SK-N-SH (cell line): ENCODE data around the gene CASZ1. TPM values are rescaled to one million over a fixed set of nuclear protein-coding genes. Genes with fewer than 3 reads are reported as not detected.
A peak's percentile ranks its signal among the peaks of the same experiment; 100 is the strongest.

Experiments used
- CTCF ChIA-PET: fragments of 300-600, 350-600 bp; formaldehyde crosslinking; extraction: SDS; loops from one replicate; lab custom pipeline; 2021; lab: Yijun Ruan, JAX
- POLR2A ChIA-PET: fragments of 350-600 bp; sonication (Branson Sonifier 250); formaldehyde crosslinking; extraction: SDS; loops from one replicate; lab custom pipeline; 2020; ENCODE audit warnings: antibody characterized with exemption, inconsistent platforms; lab: Yijun Ruan, JAX
- DNase-seq: peaks from one replicate; pipeline ENCODE4 v3.0.0; 2012
- H2AFZ ChIP-seq: fragments of 200-600 bp; sonication (generic); 2 replicates; pipeline ENCODE4 v1.8.1; 2016; ENCODE audit warnings: antibody characterized with exemption, mild to moderate bottlenecking, low read depth
- H3F3A ChIP-seq: fragments of 200-600 bp; sonication (generic); replicated peaks from 2 replicates; pipeline ENCODE3; 2016; ENCODE audit warnings: antibody characterized with exemption, mild to moderate bottlenecking; ENCODE audit not compliant: insufficient read depth
- H3K27ac ChIP-seq, 2 experiments: fragments of 200-500 bp in 1 of 2; fragments of 200-600 bp in 1 of 2; sonication (Bioruptor generic) in 1 of 2; sonication (generic), shearing (Covaris generic) in 1 of 2; 2 replicates each; pipeline versions ENCODE4 v1.5.1 to v1.6.1; 2014 to 2016; ENCODE audit warnings: low read depth in 2 of 2, inconsistent platforms in 1 of 2, low read length in 1 of 2, mild to moderate bottlenecking in 1 of 2, mixed read lengths in 1 of 2
- H3K27me3 ChIP-seq: fragments of 200-600 bp; sonication (generic), shearing (Covaris generic); 2 replicates; pipeline ENCODE4 v1.6.1; 2016; ENCODE audit warnings: mixed run types; ENCODE audit not compliant: insufficient read depth
- H3K36me3 ChIP-seq, 2 experiments: fragments of 200-500 bp in 1 of 2; fragments of 200-600 bp in 1 of 2; sonication (Bioruptor generic) in 1 of 2; sonication (generic) in 1 of 2; replicated peaks in 1 of 2; 2 replicates each; pipeline versions ENCODE3 to v1.5.1; 2014 to 2016; ENCODE audit warnings: low read length in 1 of 2, mild to moderate bottlenecking in 1 of 2; ENCODE audit not compliant: insufficient read depth in 2 of 2, control insufficient read depth in 1 of 2
- H3K4me1 ChIP-seq, 2 experiments: fragments of 200-500 bp in 1 of 2; fragments of 200-600 bp in 1 of 2; sonication (Bioruptor generic) in 1 of 2; sonication (generic), shearing (Covaris generic) in 1 of 2; 2 replicates each; pipeline versions ENCODE4 v1.5.1 to v1.6.1; 2014 to 2016; ENCODE audit warnings: low read depth in 1 of 2, low read length in 1 of 2, mixed run types in 1 of 2; ENCODE audit not compliant: insufficient read depth in 2 of 2, control insufficient read depth in 1 of 2
- H3K4me2 ChIP-seq: fragments of 200-600 bp; sonication (generic), shearing (Covaris generic); 2 replicates; pipeline ENCODE4 v1.6.1; 2017; ENCODE audit warnings: mixed run types
- H3K4me3 ChIP-seq, 2 experiments: fragments of 200-500 bp in 1 of 2; fragments of 200-600 bp in 1 of 2; sonication (Bioruptor generic) in 1 of 2; sonication (generic), shearing (Covaris generic) in 1 of 2; 2 replicates each; pipeline versions ENCODE4 v1.5.1 to v1.8.1; 2014 to 2016; ENCODE audit warnings: low read depth in 2 of 2, inconsistent platforms in 1 of 2, low read length in 1 of 2, mild to moderate bottlenecking in 1 of 2, mixed read lengths in 1 of 2, moderate library complexity in 1 of 2
- H3K79me2 ChIP-seq: fragments of 200-600 bp; sonication (generic); 2 replicates; pipeline ENCODE4 v1.8.1; 2017; ENCODE audit warnings: mild to moderate bottlenecking; ENCODE audit not compliant: insufficient read depth
- H3K9ac ChIP-seq: fragments of 200-600 bp; sonication (generic); 2 replicates; pipeline ENCODE4 v1.6.1; 2017; ENCODE audit warnings: mixed run types
- H3K9me2 ChIP-seq: fragments of 200-600 bp; sonication (generic); 2 replicates; pipeline ENCODE4 v1.6.1; 2017; ENCODE audit warnings: mixed run types
- H3K9me3 ChIP-seq: fragments of 200-600 bp; sonication (generic); 2 replicates; pipeline ENCODE4 v1.6.1; 2017; ENCODE audit warnings: mixed run types, mild to moderate bottlenecking, moderate library complexity
- H4K20me1 ChIP-seq: fragments of 200-600 bp; sonication (generic); 2 replicates; pipeline ENCODE4 v1.6.1; 2017; ENCODE audit warnings: mild to moderate bottlenecking, mixed run types; ENCODE audit not compliant: insufficient read depth
- EP300 ChIP-seq, 2 experiments: IDR thresholded peaks; 2 replicates each; pipeline versions ENCODE4 v1.4.0 to v1.6.1; 2012; ENCODE audit warnings: borderline replicate concordance in 1 of 2, low read depth in 1 of 2, low read length in 1 of 2
- EZH2phosphoT487 ChIP-seq: fragments of 200-600 bp; sonication (generic); IDR thresholded peaks from 2 replicates; pipeline ENCODE4 v1.6.1; 2017; ENCODE audit warnings: low read depth, mixed run types, mild to moderate bottlenecking, antibody characterized with exemption, moderate library complexity, borderline replicate concordance
- FOSL2 ChIP-seq: IDR thresholded peaks from 2 replicates; pipeline ENCODE4 v1.4.0; 2012; ENCODE audit warnings: low read depth, mild to moderate bottlenecking, moderate library complexity, borderline replicate concordance
- FOXM1 ChIP-seq: IDR thresholded peaks from 2 replicates; pipeline ENCODE4 v1.4.0; 2012; ENCODE audit warnings: low read depth, mild to moderate bottlenecking
- GABPA ChIP-seq: IDR thresholded peaks from 2 replicates; pipeline ENCODE4 v1.4.0; 2012; ENCODE audit warnings: low read depth, mild to moderate bottlenecking
- WGBS: methylation state at CpG from one replicate; pipeline ENCODE4 v1.1.6; 2017; ENCODE audit warnings: low lambda C conversion rate; 5-methylcytosine and 5-hydroxymethylcytosine counted together
- polyA plus RNA-seq, 3 experiments: library from polyadenylated mRNA; depleted of rRNA; stranded (reverse); fragments of >200 nt; gene quantifications; 2 replicates each; pipeline ENCODE4 v1.2.3, GENCODE V29; 2012
- TF ChIP-seq, protein P1 (sequence below): IDR thresholded peaks from 2 replicates; pipeline ENCODE4 v1.6.1; 2012; ENCODE audit warnings: mild to moderate bottlenecking, low read depth, low read length, moderate library complexity

The CASZ1 gene
- polyA plus RNA-seq, 1 of the 3 experiments (the other 2 are of a cell fraction) = 0.51 TPM

DNA sequence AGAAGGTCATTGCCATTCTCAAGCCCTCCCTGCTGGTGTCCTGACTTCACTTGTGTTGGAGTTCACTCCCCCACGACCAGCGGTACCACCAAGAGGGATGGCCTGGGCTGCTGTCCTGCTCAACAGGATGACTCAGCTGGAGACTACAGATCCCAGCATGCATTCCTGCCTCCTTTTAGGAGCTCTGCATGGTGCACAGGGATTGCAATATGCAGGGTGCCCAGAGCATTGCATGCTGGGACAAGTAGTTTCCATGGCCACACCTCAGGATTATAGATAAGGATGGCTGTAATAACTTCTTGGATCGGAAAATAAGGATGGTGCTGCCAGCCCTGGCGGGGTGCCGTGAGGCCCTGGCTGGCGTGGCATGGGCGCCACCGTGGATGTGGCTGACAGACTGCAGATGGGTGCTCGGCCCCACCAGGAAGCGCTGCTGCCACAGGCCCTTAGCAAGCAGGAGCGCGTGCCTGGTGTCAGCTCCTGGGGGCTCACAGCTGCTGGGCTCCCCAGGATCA lies 150.0 kb downstream of the CASZ1 start:
- H3F3A ChIP-seq = no peaks in the 10 kb centered on the region
- H3K4me2 ChIP-seq = no peak overlapping the region
- no peak overlapping the region for H2AFZ ChIP-seq
- no peaks in the 10 kb centered on the region for H4K20me1 ChIP-seq
- ChIA-PET CTCF (interaction anchor here (1.0 kb wide), 2 partner anchors 8 to 139 kb away, joined by 3 read pairs; no protein-coding TSS in a partner anchor), POLR2A (no interaction called here)
- no peak overlapping the region for H3K4me3 ChIP-seq
- 86% methylated on average over 1 of the region's 12 CpGs for WGBS
- H3K9me2 ChIP-seq = no peaks in the 10 kb centered on the region
- TF ChIP-seq FOSL2 (peak; percentile 10; the same call in 1 of the 2 replicates), FOXM1 (no peak)
- H3K79me2 ChIP-seq = no peaks in the 10 kb centered on the region
- peaks cover 0 to 21% of the 10 kb centered on the region in 2 experiments; a peak in 1 of 4 replicates for H3K4me1 ChIP-seq
- no peaks in the 10 kb centered on the region for H3K9me3 ChIP-seq
- DNase-seq = peak; percentile 75
- no peak overlapping the region; a peak in 1 of 4 replicates for H3K27ac ChIP-seq
- H3K36me3 ChIP-seq = no peaks in the 10 kb centered on the region
- no peak overlapping the region for H3K9ac ChIP-seq
- H3K27me3 ChIP-seq = no peaks in the 10 kb centered on the region

DNA sequence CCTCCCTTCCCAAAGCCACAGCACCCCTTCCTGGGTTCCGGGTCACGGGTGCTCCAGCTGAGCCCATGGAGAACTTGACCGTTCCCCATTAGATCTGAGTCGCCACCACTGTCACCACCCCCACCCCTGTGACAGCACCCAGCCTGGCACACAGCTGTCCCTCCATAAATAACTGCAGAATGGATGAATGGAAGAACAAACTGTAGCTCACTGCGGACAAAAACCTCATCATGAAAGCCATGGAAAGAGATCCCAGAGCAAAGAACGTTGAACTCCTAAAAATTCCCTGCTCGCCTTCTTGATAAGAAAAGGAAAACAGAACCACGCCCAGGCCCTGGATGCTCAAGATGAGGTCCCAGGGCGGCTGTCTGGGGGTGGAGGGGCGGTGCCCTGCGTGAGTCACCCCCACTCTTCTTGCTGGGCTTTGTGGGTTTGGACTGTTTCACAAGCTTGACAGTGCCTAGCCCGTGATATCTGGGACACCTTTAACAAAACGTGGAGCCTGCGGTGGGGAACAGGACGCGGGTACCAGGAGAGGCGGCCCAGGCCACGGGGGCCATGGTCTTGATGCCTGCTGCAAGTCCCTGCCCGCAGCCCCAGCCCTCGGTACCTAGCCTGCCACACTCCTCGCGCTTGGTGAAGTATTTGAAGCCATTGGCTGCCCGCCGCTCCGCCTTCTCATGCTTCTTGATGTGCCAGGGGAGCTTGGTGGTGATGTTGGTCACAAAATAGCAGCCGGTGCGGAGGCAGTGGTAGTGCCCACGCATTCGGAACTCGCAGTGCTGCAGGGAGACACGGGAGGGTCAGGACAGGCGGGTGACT lies 151.9 kb downstream of the CASZ1 start:
- WGBS = 93% methylated on average over 20 of the region's 32 CpGs
- H3K79me2 ChIP-seq = no peaks in the 10 kb centered on the region
- H3K27ac ChIP-seq = no peak overlapping the region
- no peaks in the 10 kb centered on the region for H3K9me3 ChIP-seq
- TF ChIP-seq EP300 (IDR thresholded peaks at IDR 0.05; ENCODE audit: borderline replicate concordance in 1 of 2, low read depth in 1 of 2, low read length in 1 of 2) (no peak), GABPA (no peak), EZH2phosphoT487 (no peak), FOSL2 (no peak)
- TF ChIP-seq, protein P1, sequence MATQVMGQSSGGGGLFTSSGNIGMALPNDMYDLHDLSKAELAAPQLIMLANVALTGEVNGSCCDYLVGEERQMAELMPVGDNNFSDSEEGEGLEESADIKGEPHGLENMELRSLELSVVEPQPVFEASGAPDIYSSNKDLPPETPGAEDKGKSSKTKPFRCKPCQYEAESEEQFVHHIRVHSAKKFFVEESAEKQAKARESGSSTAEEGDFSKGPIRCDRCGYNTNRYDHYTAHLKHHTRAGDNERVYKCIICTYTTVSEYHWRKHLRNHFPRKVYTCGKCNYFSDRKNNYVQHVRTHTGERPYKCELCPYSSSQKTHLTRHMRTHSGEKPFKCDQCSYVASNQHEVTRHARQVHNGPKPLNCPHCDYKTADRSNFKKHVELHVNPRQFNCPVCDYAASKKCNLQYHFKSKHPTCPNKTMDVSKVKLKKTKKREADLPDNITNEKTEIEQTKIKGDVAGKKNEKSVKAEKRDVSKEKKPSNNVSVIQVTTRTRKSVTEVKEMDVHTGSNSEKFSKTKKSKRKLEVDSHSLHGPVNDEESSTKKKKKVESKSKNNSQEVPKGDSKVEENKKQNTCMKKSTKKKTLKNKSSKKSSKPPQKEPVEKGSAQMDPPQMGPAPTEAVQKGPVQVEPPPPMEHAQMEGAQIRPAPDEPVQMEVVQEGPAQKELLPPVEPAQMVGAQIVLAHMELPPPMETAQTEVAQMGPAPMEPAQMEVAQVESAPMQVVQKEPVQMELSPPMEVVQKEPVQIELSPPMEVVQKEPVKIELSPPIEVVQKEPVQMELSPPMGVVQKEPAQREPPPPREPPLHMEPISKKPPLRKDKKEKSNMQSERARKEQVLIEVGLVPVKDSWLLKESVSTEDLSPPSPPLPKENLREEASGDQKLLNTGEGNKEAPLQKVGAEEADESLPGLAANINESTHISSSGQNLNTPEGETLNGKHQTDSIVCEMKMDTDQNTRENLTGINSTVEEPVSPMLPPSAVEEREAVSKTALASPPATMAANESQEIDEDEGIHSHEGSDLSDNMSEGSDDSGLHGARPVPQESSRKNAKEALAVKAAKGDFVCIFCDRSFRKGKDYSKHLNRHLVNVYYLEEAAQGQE = no peak
- H4K20me1 ChIP-seq = no peaks in the 10 kb centered on the region
- no peak for DNase-seq
- no peaks in the 10 kb centered on the region for H3K27me3 ChIP-seq
- ChIA-PET POLR2A (no interaction called here), CTCF (interaction anchor here (0.6 to 1.3 kb wide), 3 partner anchors 12 to 166 kb away, joined by 3 read pairs; no protein-coding TSS in a partner anchor)
- peaks cover 0 to 40% of the 10 kb centered on the region in 2 experiments; a peak in 1 of 4 replicates for H3K4me1 ChIP-seq
- no peaks in the 10 kb centered on the region for H3K9me2 ChIP-seq
- H3F3A ChIP-seq = no peaks in the 10 kb centered on the region
- no peak overlapping the region for H3K9ac ChIP-seq
- no peaks in the 10 kb centered on the region for H3K36me3 ChIP-seq
- no peak overlapping the region for H3K4me2 ChIP-seq
- H2AFZ ChIP-seq = no peak overlapping the region
- H3K4me3 ChIP-seq = no peak overlapping the region
